Ishikawa (cell line): Measurements from ENCODE around the gene ZNF248.

ENCODE experiments used
- CEBPB ChIP-seq: IDR thresholded peaks from 2 replicates; pipeline ENCODE4 v1.6.1; 2012
- CREB1 ChIP-seq: IDR thresholded peaks from 2 replicates; pipeline ENCODE4 v1.6.1; 2012; ENCODE audit warnings: low read depth
- EGR1 ChIP-seq: IDR thresholded peaks from 2 replicates; pipeline ENCODE4 v1.6.1; 2012
- EP300 ChIP-seq: IDR thresholded peaks from 2 replicates; pipeline ENCODE4 v1.6.1; 2012; ENCODE audit warnings: borderline replicate concordance
- FOXM1 ChIP-seq: IDR thresholded peaks from 2 replicates; pipeline ENCODE4 v1.6.1; 2012; ENCODE audit warnings: low read depth, borderline replicate concordance
- MAX ChIP-seq: IDR thresholded peaks from 2 replicates; pipeline ENCODE4 v1.6.1; 2012
- NFIC ChIP-seq: IDR thresholded peaks from 2 replicates; pipeline ENCODE4 v1.6.1; 2012
- RAD21 ChIP-seq: IDR thresholded peaks from 2 replicates; pipeline ENCODE4 v1.6.1; 2012; ENCODE audit warnings: low read depth
- REST ChIP-seq: IDR thresholded peaks from 2 replicates; pipeline ENCODE4 v1.6.1; 2012; ENCODE audit warnings: low read depth, mild to moderate bottlenecking
- TAF1 ChIP-seq: IDR thresholded peaks from 2 replicates; pipeline ENCODE4 v1.6.1; 2012; ENCODE audit warnings: low read depth, mild to moderate bottlenecking
- TCF12 ChIP-seq: IDR thresholded peaks from 2 replicates; pipeline ENCODE4 v1.6.1; 2012; ENCODE audit warnings: low read depth
- TEAD4 ChIP-seq: IDR thresholded peaks from 2 replicates; pipeline ENCODE4 v1.6.1; 2012
- USF1 ChIP-seq: IDR thresholded peaks from 2 replicates; pipeline ENCODE4 v1.6.1; 2012
- YY1 ChIP-seq: IDR thresholded peaks from 2 replicates; pipeline ENCODE4 v1.6.1; 2012; ENCODE audit warnings: low read depth
- ZBTB7A ChIP-seq: IDR thresholded peaks from 2 replicates; pipeline ENCODE4 v1.6.1; 2012; ENCODE audit warnings: low read depth

ZNF248 gene

GRCh38 chr10:37854626-37855025, 2.8 kb downstream of the ZNF248 start:
- TF ChIP-seq CEBPB (no peak), FOXM1 (no peak), MAX (no peak)

- TF ChIP-seq YY1: no peak
- no peak for TF ChIP-seq RAD21
- no peak for TF ChIP-seq CREB1
- TF ChIP-seq CEBPB: no peak
- no peak for TF ChIP-seq NFIC
- TF ChIP-seq EP300: no peak
- TF ChIP-seq ZBTB7A: no peak
- no peak for TF ChIP-seq REST
- TF ChIP-seq FOXM1: no peak
- no peak for TF ChIP-seq TEAD4
- TF ChIP-seq USF1: no peak
Observed at GRCh38 chr10:37844644-37845043, 12.8 kb downstream of the ZNF248 start.

- TF ChIP-seq ZBTB7A: no peak
- TF ChIP-seq YY1: no peak
- no peak for TF ChIP-seq EGR1
- no peak for TF ChIP-seq TAF1
- TF ChIP-seq FOXM1: no peak
- TF ChIP-seq REST: no peak
- no peak for TF ChIP-seq TCF12
- no peak for TF ChIP-seq TEAD4
- no peak for TF ChIP-seq USF1
- no peak for TF ChIP-seq CEBPB
- TF ChIP-seq NFIC: no peak
- no peak for TF ChIP-seq RAD21
- TF ChIP-seq MAX: no peak
- no peak for TF ChIP-seq CREB1
- TF ChIP-seq EP300: no peak
Observed at GRCh38 chr10:37839243-37839642, 18.2 kb downstream of the ZNF248 start.

GRCh38 chr10:37831495-37832333, 25.7 kb downstream of the ZNF248 start:
- TF ChIP-seq YY1: no peak
- TF ChIP-seq RAD21: no peak
- no peak for TF ChIP-seq EP300
- TF ChIP-seq TEAD4: no peak

GRCh38 chr10:37826806-37827205, 30.6 kb downstream of the ZNF248 start:
- TF ChIP-seq FOXM1: no peak
- no peak for TF ChIP-seq CEBPB
- no peak for TF ChIP-seq USF1
- no peak for TF ChIP-seq EGR1
- TF ChIP-seq EP300: no peak
- TF ChIP-seq RAD21: no peak
- no peak for TF ChIP-seq NFIC
- no peak for TF ChIP-seq YY1

GRCh38 chr10:37821237-37821636, 36.2 kb downstream of the ZNF248 start:
- TF ChIP-seq ZBTB7A (no peak), EP300 (no peak), NFIC (no peak), TAF1 (no peak), RAD21 (no peak), FOXM1 (no peak), EGR1 (no peak), TCF12 (no peak), CREB1 (no peak), MAX (no peak), YY1 (no peak), TEAD4 (no peak), CEBPB (no peak), USF1 (no peak), REST (no peak)
